HEK293 (cell line): ENCODE measurements around the gene ZNF431.

Source experiments
- CTCF ChIP-seq: fragments of 450-650 bp; formaldehyde crosslinking; IDR thresholded peaks from 2 replicates; pipeline ENCODE4 v1.5.1; 2016; ENCODE audit warnings: missing biosample characterization, missing genetic modification characterization
- EGR2 ChIP-seq: fragments of 450-650 bp; formaldehyde crosslinking; IDR thresholded peaks from 2 replicates; pipeline ENCODE4 v1.5.1; 2016; ENCODE audit warnings: low read depth, missing biosample characterization, missing genetic modification characterization
- SETDB1 ChIP-seq: IDR thresholded peaks from one replicate; pipeline ENCODE4 v1.6.1; 2017; ENCODE audit warnings: mild to moderate bottlenecking, low read length, moderate library complexity, mixed read lengths; ENCODE audit not compliant: insufficient read length
- TCF7L2 ChIP-seq: IDR thresholded peaks from 2 replicates; pipeline ENCODE4 v1.6.1; 2011; ENCODE audit warnings: low read depth, mild to moderate bottlenecking, inconsistent platforms, low read length, moderate library complexity, borderline replicate concordance
- ZBTB11 ChIP-seq: fragments of 450-650 bp; formaldehyde crosslinking; conservative IDR thresholded peaks from 2 replicates; pipeline ENCODE4 v1.5.1; 2016; ENCODE audit warnings: low read depth, missing biosample characterization, missing genetic modification characterization
- ZFP69B ChIP-seq: fragments of 450-650 bp; formaldehyde crosslinking; IDR thresholded peaks from 2 replicates; pipeline ENCODE4 v1.5.1; 2016; ENCODE audit warnings: missing biosample characterization, missing genetic modification characterization
- ZNF266 ChIP-seq: fragments of 450-650 bp; formaldehyde crosslinking; IDR thresholded peaks from 2 replicates; pipeline ENCODE4 v1.5.1; 2016; ENCODE audit warnings: missing biosample characterization, missing genetic modification characterization, low read depth
- ZNF362 ChIP-seq: fragments of 450-650 bp; formaldehyde crosslinking; IDR thresholded peaks from 2 replicates; pipeline ENCODE4 v1.5.1; 2016; ENCODE audit warnings: missing biosample characterization, missing genetic modification characterization
- ZNF670 ChIP-seq: fragments of 450-650 bp; formaldehyde crosslinking; IDR thresholded peaks from 2 replicates; pipeline ENCODE4 v1.5.1; 2016; ENCODE audit warnings: missing biosample characterization, missing genetic modification characterization, low read depth
- ZNF776 ChIP-seq: fragments of 450-650 bp; formaldehyde crosslinking; IDR thresholded peaks from 2 replicates; pipeline ENCODE4 v1.5.0; 2017; ENCODE audit warnings: missing biosample characterization, missing genetic modification characterization, borderline replicate concordance
- ZNF777 ChIP-seq: fragments of 450-650 bp; formaldehyde crosslinking; IDR thresholded peaks from 2 replicates; pipeline ENCODE4 v1.5.1; 2017; ENCODE audit warnings: missing biosample characterization, missing genetic modification characterization, borderline replicate concordance
- TF ChIP-seq, protein P1 (sequence below): fragments of 450-650 bp; formaldehyde crosslinking; IDR thresholded peaks from 2 replicates; pipeline ENCODE4 v1.5.1; 2016; ENCODE audit warnings: missing biosample characterization, missing genetic modification characterization

- TF ChIP-seq ZNF670 (no peak), CTCF (tag by site-specific recombination) (no peak), ZNF777 (no peak), EGR2 (tag by site-specific recombination) (no peak), ZBTB11 (tag by site-specific recombination) (no peak), SETDB1 (no peak), ZFP69B (tag by site-specific recombination) (no peak), ZNF776 (tag by site-specific recombination) (no peak), TCF7L2 (no peak), ZNF266 (tag by site-specific recombination) (no peak), ZNF362 (tag by site-specific recombination) (no peak)
- TF ChIP-seq, protein P1, sequence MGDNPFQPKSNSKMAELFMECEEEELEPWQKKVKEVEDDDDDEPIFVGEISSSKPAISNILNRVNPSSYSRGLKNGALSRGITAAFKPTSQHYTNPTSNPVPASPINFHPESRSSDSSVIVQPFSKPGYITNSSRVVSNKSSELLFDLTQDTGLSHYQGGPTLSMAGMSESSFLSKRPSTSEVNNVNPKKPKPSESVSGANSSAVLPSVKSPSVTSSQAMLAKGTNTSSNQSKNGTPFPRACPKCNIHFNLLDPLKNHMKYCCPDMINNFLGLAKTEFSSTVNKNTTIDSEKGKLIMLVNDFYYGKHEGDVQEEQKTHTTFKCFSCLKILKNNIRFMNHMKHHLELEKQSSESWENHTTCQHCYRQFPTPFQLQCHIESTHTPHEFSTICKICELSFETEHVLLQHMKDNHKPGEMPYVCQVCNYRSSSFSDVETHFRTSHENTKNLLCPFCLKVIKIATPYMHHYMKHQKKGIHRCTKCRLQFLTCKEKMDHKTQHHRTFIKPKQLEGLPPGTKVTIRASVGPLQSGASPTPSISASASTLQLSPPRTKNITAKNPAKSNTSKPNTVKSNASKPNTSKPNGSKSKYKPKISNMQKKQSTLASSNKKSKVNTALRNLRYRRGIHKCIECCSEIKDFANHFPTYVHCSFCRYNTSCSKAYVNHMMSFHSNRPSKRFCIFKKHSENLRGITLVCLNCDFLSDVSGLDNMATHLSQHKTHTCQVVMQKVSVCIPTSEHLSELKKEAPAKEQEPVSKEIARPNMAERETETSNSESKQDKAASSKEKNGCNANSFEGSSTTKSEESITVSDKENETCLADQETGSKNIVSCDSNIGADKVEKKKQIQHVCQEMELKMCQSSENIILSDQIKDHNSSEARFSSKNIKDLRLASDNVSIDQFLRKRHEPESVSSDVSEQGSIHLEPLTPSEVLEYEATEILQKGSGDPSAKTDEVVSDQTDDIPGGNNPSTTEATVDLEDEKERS, result no peak
These were observed 61.1 kb downstream of the ZNF431 start for GRCh38 chr19:21202865-21203494.
